K562 (cell line): ENCODE measurements around the gene JPH2. TPM values are rescaled to one million over a fixed set of nuclear protein-coding genes. Genes with fewer than 3 reads are reported as not detected.

Experiments used
- ATAC-seq: fragments of 200-7000 bp; cut with Tn5 transposase; 3 replicates; pipeline ENCODE4 v1.9.1; 2020; ENCODE audit warnings: moderate library complexity
- BruUV-seq: library from RNA; stranded (reverse); fragments of 400-500 nt; replicated peaks from 2 replicates; lab custom pipeline; 2021; lab: Mats Ljungman, UMichigan
- CTCF ChIA-PET: fragments of 300-600 bp; formaldehyde crosslinking; extraction: SDS; loops from one replicate; lab custom pipeline; 2021; ENCODE audit warnings: low intra/inter-chr PET ratio; lab: Yijun Ruan, JAX
- POLR2A ChIA-PET: fragments of 300-600, 350-650 bp; sonication (Branson Sonifier 250); formaldehyde crosslinking; extraction: SDS; loops from one replicate; lab custom pipeline; 2021; ENCODE audit warnings: antibody characterized with exemption, inconsistent platforms; lab: Yijun Ruan, JAX
- DNase-seq, 4 experiments: peaks; one replicate each; pipeline versions ENCODE4 v3.0.0 to v3.0.0-alpha.2; 2011 to 2018; ENCODE audit warnings: low spot score in 3 of 4, mixed read lengths in 3 of 4; ENCODE audit errors: extremely low read depth in 1 of 4
- FAIRE-seq: peaks from 2 replicates; lab custom pipeline; 2011; peaks lifted over from hg19 to GRCh38; lab: Jason Lieb, UNC
- H2AFZ ChIP-seq: 2 replicates; pipeline ENCODE4 v1.6.0; 2011; ENCODE audit warnings: low read depth, low read length, control low read depth, inconsistent platforms
- H3K27ac ChIP-seq: fragments of 200-600 bp; 3 replicates; pipeline ENCODE4 v1.8.0; 2011; ENCODE audit warnings: low read depth, mild to moderate bottlenecking, control low read depth, inconsistent platforms, low read length, moderate library complexity, mixed read lengths; ENCODE audit errors: extremely low read depth
- H3K27me3 ChIP-seq, 2 experiments: fragments of 300-600 bp in 1 of 2; 2 replicates in 1 of 2; 3 replicates in 1 of 2; pipeline versions ENCODE4 v1.6.0 to v1.8.0; 2011; ENCODE audit warnings: inconsistent platforms in 2 of 2, low read length in 2 of 2, mild to moderate bottlenecking in 1 of 2, mixed read lengths in 1 of 2, moderate library complexity in 1 of 2; ENCODE audit not compliant: control insufficient read depth in 2 of 2, insufficient read depth in 2 of 2
- H3K36me3 ChIP-seq: fragments of 300-600 bp; 3 replicates; pipeline ENCODE4 v1.8.0; 2011; ENCODE audit warnings: mild to moderate bottlenecking, low read length, inconsistent platforms; ENCODE audit not compliant: control insufficient read depth, insufficient read depth
- H3K4me1 ChIP-seq, 2 experiments: fragments of 200-600 bp in 1 of 2; replicated peaks in 1 of 2; 2 replicates in 1 of 2; 3 replicates in 1 of 2; pipeline versions ENCODE4 v1.5.1 to v1.8.0; 2011; ENCODE audit warnings: inconsistent platforms in 2 of 2, low read length in 2 of 2, mild to moderate bottlenecking in 1 of 2, mixed read lengths in 1 of 2, moderate library complexity in 1 of 2; ENCODE audit not compliant: control insufficient read depth in 2 of 2, insufficient read depth in 2 of 2
- H3K4me2 ChIP-seq: 2 replicates; pipeline ENCODE4 v1.6.1; 2011; ENCODE audit warnings: low read length, control low read depth, inconsistent platforms, mixed read lengths; ENCODE audit not compliant: insufficient read depth
- H3K4me3 ChIP-seq: fragments of 200-600 bp; sonication (generic), shearing (Covaris generic); 2 replicates; pipeline ENCODE4 v1.5.1; 2016; ENCODE audit warnings: control low read depth, inconsistent platforms
- H3K79me2 ChIP-seq: fragments of 200-600 bp; 3 replicates; pipeline ENCODE4 v1.8.0; 2011; ENCODE audit warnings: low read length, inconsistent platforms; ENCODE audit not compliant: control insufficient read depth, insufficient read depth
- H3K9ac ChIP-seq, 2 experiments: 2 replicates each; pipeline versions ENCODE4 v1.6.0 to v1.6.1; 2011; ENCODE audit warnings: low read depth in 2 of 2, low read length in 2 of 2, control low read depth in 1 of 2, inconsistent platforms in 1 of 2, mild to moderate bottlenecking in 1 of 2, mixed read lengths in 1 of 2; ENCODE audit not compliant: insufficient read depth in 1 of 2
- H3K9me1 ChIP-seq: one replicate; pipeline ENCODE4 v1.6.0; 2011; ENCODE audit warnings: inconsistent platforms, mild to moderate bottlenecking, low read length, moderate library complexity; ENCODE audit not compliant: control insufficient read depth, insufficient read depth
- H3K9me3 ChIP-seq: replicated peaks from 2 replicates; pipeline ENCODE4 v1.5.1; 2011; ENCODE audit warnings: low read depth, low read length, inconsistent platforms; ENCODE audit not compliant: control insufficient read depth, insufficient read depth
- H4K20me1 ChIP-seq: replicated peaks from 2 replicates; pipeline ENCODE4 v1.6.1; 2011; ENCODE audit warnings: low read length, inconsistent platforms, mixed read lengths; ENCODE audit not compliant: control insufficient read depth, insufficient read depth
- ARHGAP35 ChIP-seq: fragments of 450-650 bp; IDR thresholded peaks from 2 replicates; pipeline ENCODE4 v1.6.1; 2018; ENCODE audit not compliant: partially characterized antibody
- CBX1 ChIP-seq: sonication (generic); IDR thresholded peaks from 2 replicates; pipeline ENCODE4 v1.6.1; 2016; ENCODE audit warnings: antibody characterized with exemption, low read depth, mild to moderate bottlenecking
- FOXP1 ChIP-seq: sonication (generic); formaldehyde crosslinking; IDR thresholded peaks from 2 replicates; pipeline ENCODE4 v1.8.0; 2022; ENCODE audit warnings: mild to moderate bottlenecking, missing genetic modification reagents
- KLF16 ChIP-seq: IDR thresholded peaks from 2 replicates; pipeline ENCODE4 v1.6.1; 2016; ENCODE audit warnings: antibody characterized with exemption
- NFXL1 ChIP-seq: fragments of 450-650 bp; formaldehyde crosslinking; IDR thresholded peaks from 2 replicates; pipeline ENCODE4 v1.4.0; 2021; ENCODE audit warnings: mild to moderate bottlenecking
- NFYB ChIP-seq: IDR thresholded peaks from 2 replicates; pipeline ENCODE4 v1.6.1; 2011; ENCODE audit warnings: mild to moderate bottlenecking, moderate library complexity; ENCODE audit not compliant: insufficient read length; ENCODE audit errors: extremely low read depth
- SMC3 ChIP-seq: conservative IDR thresholded peaks from 2 replicates; pipeline ENCODE4 v1.6.1; 2011; ENCODE audit warnings: low read depth, low read length, improper control_type of control experiment; ENCODE audit not compliant: insufficient read depth
- SP2 ChIP-seq: IDR thresholded peaks from 2 replicates; pipeline ENCODE4 v1.6.1; 2011; ENCODE audit warnings: mild to moderate bottlenecking, low read depth, low read length, moderate library complexity; ENCODE audit not compliant: poor library complexity, severe bottlenecking; ENCODE audit errors: extremely low read depth
- SRSF9 ChIP-seq: fragments of 200-400 bp; formaldehyde crosslinking; IDR thresholded peaks from 2 replicates; pipeline ENCODE4 v1.6.1; 2017; ENCODE audit warnings: low read depth, low read length, borderline replicate concordance
- TEAD4 ChIP-seq, 2 experiments: sonication (generic) in 1 of 2; formaldehyde crosslinking in 1 of 2; IDR thresholded peaks; 2 replicates each; pipeline versions ENCODE4 v1.6.1 to v1.8.0; 2012 to 2022; ENCODE audit warnings: borderline replicate concordance in 1 of 2, inconsistent platforms in 1 of 2, low read length in 1 of 2, mild to moderate bottlenecking in 1 of 2, missing genetic modification reagents in 1 of 2
- ZNF431 ChIP-seq: sonication (generic); formaldehyde crosslinking; IDR thresholded peaks from 2 replicates; pipeline ENCODE4 v1.8.0; 2022; ENCODE audit warnings: mild to moderate bottlenecking, missing genetic modification reagents
- ZNF780A ChIP-seq: fragments of 250-450 bp; sonication (Bioruptor Pico); IDR thresholded peaks from 2 replicates; pipeline ENCODE4 v1.5.0; 2021; ENCODE audit warnings: mild to moderate bottlenecking
- WGBS: fragments of 100-300 bp; shearing (Covaris generic); methylation state at CpG from one replicate; pipeline ENCODE4 v1.1.6; 2016; ENCODE audit warnings: low coverage, mixed read lengths; ENCODE audit not compliant: insufficient coverage; ENCODE audit errors: missing lambda C conversion rate; 5-methylcytosine and 5-hydroxymethylcytosine counted together
- in situ Hi-C: fragments of 300-500 bp; cut with MboI; formaldehyde crosslinking; loops from 4 replicates; pipeline ENCODE4 v1.15.0; 2018; ENCODE audit warnings: inconsistent platforms, mixed read lengths
- intact Hi-C: fragments of 100-400 bp; cut with micrococcal nuclease; formaldehyde crosslinking; loops from 2 replicates; pipeline ENCODE4 v1.14.2; 2022
- polyA plus RNA-seq, 8 experiments: library from polyadenylated mRNA; depleted of rRNA in 4 of 8; stranded (reverse) in 5 of 8; unstranded in 3 of 8; fragments of >200 nt; fragmentation: Nextera tagmentation in 2 of 8; fragmentation: Illumina TruSeq in 1 of 8; extraction: Ambion mirVana in 2 of 8; extraction: Trizol in 1 of 8; gene quantifications; 2 replicates each; pipeline versions ENCODE4 v1.2.1 to v1.2.3, GENCODE V29; 2011 to 2014; ENCODE audit warnings: inconsistent platforms in 1 of 8, missing spikeins in 1 of 8
- total RNA-seq, 7 experiments: library from RNA; depleted of rRNA in 6 of 7; stranded (reverse); fragments of >200 nt in 6 of 7; fragmentation: Illumina TruSeq in 2 of 7; extraction: Trizol in 2 of 7; gene quantifications; 2 replicates each; pipeline versions ENCODE4 v1.2.1 to v1.2.3, GENCODE V29; 2011 to 2021; ENCODE audit warnings: low replicate concordance in 1 of 7
- TF ChIP-seq, protein P1 (sequence below): fragments of 450-650 bp; formaldehyde crosslinking; IDR thresholded peaks from 2 replicates; pipeline ENCODE4 v1.4.0; 2022; ENCODE audit warnings: missing genetic modification characterization
- TF ChIP-seq, protein P2 (sequence below): fragments of 250-450 bp; sonication (Bioruptor Pico); IDR thresholded peaks from 2 replicates; pipeline ENCODE4 v1.8.0; 2022; ENCODE audit warnings: moderate library complexity, mild to moderate bottlenecking, inconsistent platforms

JPH2 gene
- total and polyA plus RNA-seq, 9 of the 15 experiments (the other 6 are each of a cell fraction or from before 2014, with no cell fraction given): not detected

DNA sequence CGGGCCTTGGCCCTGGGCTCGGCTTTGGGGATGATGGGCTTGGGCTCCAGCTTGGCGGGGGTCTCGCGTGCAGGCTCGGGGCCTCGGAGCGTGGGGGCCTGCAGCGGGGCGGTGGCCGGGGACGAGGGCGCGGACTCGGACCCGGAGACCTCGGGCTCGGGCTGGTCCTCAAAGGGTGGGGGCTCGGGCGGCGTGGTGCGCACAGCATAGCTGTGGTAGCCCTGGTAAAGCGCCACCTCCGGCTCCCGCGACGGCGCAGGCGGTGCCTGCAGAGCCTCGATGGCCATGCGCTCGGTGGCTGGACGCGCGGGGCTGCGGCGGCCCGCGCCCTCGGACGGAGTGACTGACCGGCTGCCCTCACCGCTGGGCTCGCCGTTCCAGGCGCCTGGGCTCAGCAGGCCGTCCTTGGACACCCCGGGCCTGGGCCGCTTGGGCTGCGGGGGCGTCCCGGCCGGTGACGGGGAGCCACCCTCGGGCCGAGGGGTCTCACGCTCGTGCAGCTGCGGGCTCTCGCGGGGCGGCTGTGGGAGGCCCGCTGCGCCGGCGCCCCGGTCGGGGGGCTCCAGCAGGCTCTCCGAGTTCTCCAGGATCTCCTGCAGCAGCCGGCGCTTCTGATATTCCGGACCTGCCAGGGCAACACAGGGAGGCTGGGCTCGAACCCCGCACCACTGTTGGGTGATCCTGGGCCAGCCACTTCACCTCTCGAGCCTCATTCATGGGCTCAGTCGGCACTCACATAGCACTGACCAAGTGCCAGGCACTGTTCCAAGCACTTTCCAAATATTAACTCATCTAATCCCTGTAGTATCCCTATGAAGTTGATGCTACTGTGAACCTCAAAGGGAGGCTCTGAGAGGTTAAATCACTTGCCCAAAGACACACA lies 71.0 kb downstream of the JPH2 start:
- H3K79me2 ChIP-seq: no peaks in the 10 kb centered on the region
- H3K9ac ChIP-seq: peak overlapping the region in 1 of 2 experiments; percentile 17; a peak in 1 of 4 replicates
- H3K27ac ChIP-seq: no peak overlapping the region
- H3K9me1 ChIP-seq: no peaks in the 10 kb centered on the region
- 14% methylated on average over 35 of the region's 76 CpGs for WGBS
- peaks cover 0 to 9% of the 10 kb centered on the region in 2 experiments; a peak in 2 of 5 replicates for H3K4me1 ChIP-seq
- DNase-seq: no peak
- BruUV-seq: no TSS peak
- peaks cover 13% of the 10 kb centered on the region for H4K20me1 ChIP-seq
- H3K27me3 ChIP-seq: peaks cover 13 to 57% of the 10 kb centered on the region in 2 experiments
- no peaks in the 10 kb centered on the region for H3K9me3 ChIP-seq
- no peak overlapping the region for H3K4me2 ChIP-seq
- ChIA-PET POLR2A (interaction anchor here (1.7 to 1.9 kb wide), 2 partner anchors 72 to 74 kb away, joined by 4 to 5 read pairs; no protein-coding TSS in a partner anchor), CTCF (interaction anchor here (0.6 to 3.1 kb wide), 5 partner anchors 35 to 271 kb away, joined by 3 to 38 read pairs (median 9); no protein-coding TSS in a partner anchor)
- ATAC-seq: no peak
- H2AFZ ChIP-seq: no peak overlapping the region
- intact Hi-C loops (loop anchor here (1.0 to 10.0 kb wide), 3 partner anchors 74 to 349 kb away; no protein-coding TSS in a partner anchor), in situ Hi-C loops (loop anchor here (5.0 kb wide), 2 partner anchors 71 to 266 kb away; partner anchors contain the start of gene JPH2)
- TF ChIP-seq NFYB (no peak), TEAD4 (IDR thresholded peaks at IDR 0.05; ENCODE audit: low read length) (no peak), TEAD4 (CRISPR knock-in tag; IDR thresholded peaks at IDR 0.05; ENCODE audit: borderline replicate concordance) (no peak), SRSF9 (no peak), SMC3 (no peak), ZNF431 (no peak), CBX1 (no peak), FOXP1 (no peak), NFXL1 (CRISPR knock-in tag) (no peak), ARHGAP35 (no peak), KLF16 (no peak), SP2 (no peak), ZNF780A (CRISPR knock-in tag) (no peak)
- TF ChIP-seq, protein P1, sequence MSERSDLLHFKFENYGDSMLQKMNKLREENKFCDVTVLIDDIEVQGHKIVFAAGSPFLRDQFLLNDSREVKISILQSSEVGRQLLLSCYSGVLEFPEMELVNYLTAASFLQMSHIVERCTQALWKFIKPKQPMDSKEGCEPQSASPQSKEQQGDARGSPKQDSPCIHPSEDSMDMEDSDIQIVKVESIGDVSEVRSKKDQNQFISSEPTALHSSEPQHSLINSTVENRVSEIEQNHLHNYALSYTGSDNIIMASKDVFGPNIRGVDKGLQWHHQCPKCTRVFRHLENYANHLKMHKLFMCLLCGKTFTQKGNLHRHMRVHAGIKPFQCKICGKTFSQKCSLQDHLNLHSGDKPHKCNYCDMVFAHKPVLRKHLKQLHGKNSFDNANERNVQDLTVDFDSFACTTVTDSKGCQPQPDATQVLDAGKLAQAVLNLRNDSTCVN: no peak
- TF ChIP-seq, protein P2, sequence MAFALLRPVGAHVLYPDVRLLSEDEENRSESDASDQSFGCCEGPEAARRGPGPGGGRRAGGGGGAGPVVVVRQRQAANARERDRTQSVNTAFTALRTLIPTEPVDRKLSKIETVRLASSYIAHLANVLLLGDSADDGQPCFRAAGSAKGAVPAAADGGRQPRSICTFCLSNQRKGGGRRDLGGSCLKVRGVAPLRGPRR (CRISPR knock-in tag): no peak
- no peak overlapping the region for H3K4me3 ChIP-seq
- no peaks in the 10 kb centered on the region for H3K36me3 ChIP-seq
- FAIRE-seq: no peak
